ENCODE measurements around the gene SSU72.

DNA sequence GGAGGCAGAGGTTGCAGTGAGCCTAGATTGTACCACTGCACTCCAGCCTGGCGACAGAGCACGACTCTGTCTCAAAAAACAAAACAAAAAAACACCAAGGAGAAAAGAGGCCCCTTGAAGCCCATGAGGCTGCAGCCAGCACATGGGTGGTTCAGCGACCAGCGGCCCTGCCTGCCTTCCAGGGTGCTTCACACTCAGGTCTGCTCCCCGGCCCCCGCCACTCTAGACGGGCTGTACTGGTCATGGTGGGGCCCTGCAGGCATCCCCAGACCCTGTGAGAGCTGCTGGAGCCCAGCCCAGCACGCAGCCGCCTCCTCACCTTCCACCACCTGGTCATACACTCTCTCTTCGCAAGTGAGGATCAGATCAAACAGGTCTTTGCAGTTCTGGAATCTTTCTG is 30.1 kb downstream of the SSU72 start:
- TF ChIP-seq GATA2 (IDR thresholded peaks at IDR 0.05; ENCODE audit: low read depth, low read length) (no peak), GATA3 (IDR thresholded peaks at IDR 0.05; ENCODE audit: low read depth, low read length) (no peak)

All from SH-SY5Y (cell line).